Stomach (tissue), 4 donors: Measurements from ENCODE around the gene EEA1.

Experiments
- CTCF ChIP-seq, 7 experiments: fragments of 450-650 bp in 4 of 7; fragments of 200-600 bp in 3 of 7; sonication (generic) in 3 of 7; IDR thresholded peaks; one replicate each; pipeline ENCODE4 v1.5.1; 2016 to 2019; ENCODE audit warnings: antibody characterized with exemption in 7 of 7, control low read depth in 2 of 7, mild to moderate bottlenecking in 1 of 7
- EP300 ChIP-seq: sonication (generic); formaldehyde crosslinking; IDR thresholded peaks from one replicate; pipeline ENCODE4 v1.6.1; 2017; ENCODE audit warnings: antibody characterized with exemption
- POLR2A ChIP-seq, 4 donors: fragments of 450-650 bp; IDR thresholded peaks; one replicate each; pipeline ENCODE4 v1.6.1; 2016; ENCODE audit warnings: antibody characterized with exemption in 4 of 4, control low read depth in 2 of 4, mild to moderate bottlenecking in 1 of 4, moderate library complexity in 1 of 4
- POLR2AphosphoS5 ChIP-seq, 3 donors: sonication (generic); formaldehyde crosslinking; IDR thresholded peaks; one replicate each; pipeline ENCODE4 v1.6.1; 2016; ENCODE audit warnings: antibody characterized with exemption in 3 of 3

DNA sequence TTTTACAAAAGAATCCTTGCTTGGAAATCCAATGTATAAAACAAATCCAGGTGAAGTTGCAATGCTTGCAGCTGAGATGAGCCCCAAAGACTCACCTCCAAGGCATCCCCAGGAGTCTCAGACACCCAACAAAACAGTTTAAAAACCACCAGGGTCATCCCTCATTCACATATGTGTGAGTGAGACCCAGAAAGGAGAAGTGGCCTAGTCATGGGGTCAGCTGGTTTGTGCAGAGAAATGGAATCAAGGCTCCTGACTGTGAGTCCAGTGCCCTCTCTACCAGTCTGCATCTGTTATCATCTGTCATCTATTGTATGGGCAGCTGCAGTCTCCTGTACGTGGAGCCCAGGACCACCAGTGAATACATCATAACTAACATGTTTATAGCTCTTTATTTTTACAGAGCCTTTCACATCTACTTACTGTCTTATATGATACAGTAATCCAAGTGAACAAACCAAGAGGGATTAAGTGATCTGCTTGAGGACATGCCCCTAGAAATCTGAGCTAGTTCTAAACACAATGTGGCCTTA lies 199.3 kb downstream of the EEA1 start:
- TF ChIP-seq CTCF (IDR thresholded peaks at IDR 0.05) (no peak), POLR2AphosphoS5 (IDR thresholded peaks at IDR 0.05) (no peak), POLR2A (IDR thresholded peaks at IDR 0.05) (no peak), EP300 (no peak)
